PC-9 (cell line): ENCODE measurements around the gene GGPS1.

ENCODE experiments used
- CTCF ChIP-seq: fragments of 200-600 bp; sonication (generic); conservative IDR thresholded peaks from 2 replicates; pipeline ENCODE4 v1.6.1; 2017; ENCODE audit warnings: mixed run types, antibody characterized with exemption, mild to moderate bottlenecking, moderate library complexity
- EZH2 ChIP-seq: fragments of 200-600 bp; sonication (generic); IDR thresholded peaks from 2 replicates; pipeline ENCODE4 v1.8.0; 2017; ENCODE audit warnings: antibody characterized with exemption, low read depth

- TF ChIP-seq CTCF (no peak), EZH2 (no peak)
Observed at GRCh38 chr1:235293322-235293942, 34.9 kb upstream of the GGPS1 start.
